ENCODE results near the gene TRIM50.

TRIM50 gene

Small RNAs within 50 kb of the gene (small RNA-seq; reads per million reads assigned to genes)
- 0 reads per million in 2 experiments for gene RNU6-1080P
